ENCODE results near the gene UPK1A. TPM values are rescaled to one million over a fixed set of nuclear protein-coding genes. Genes with fewer than 3 reads are reported as not detected.

UPK1A gene
- total RNA-seq, 2 experiments from 2014 or later: not detected

GRCh38 chr19:35720163-35720524 is 53.8 kb downstream of the UPK1A start:
- no peaks in the 10 kb centered on the region for H3K9me3 ChIP-seq (ENCODE audit: low read length)
- ChIA-PET CTCF (ENCODE audit: unreplicated experiment) (no interaction called here), POLR2A (interaction anchor here (0.6 kb wide), 1 partner anchor 273 kb away, joined by 3 read pairs; no protein-coding TSS in a partner anchor)
- peaks cover 6% of the 10 kb centered on the region for H4K20me1 ChIP-seq (ENCODE audit: insufficient read depth, low read length)
- intact Hi-C loops (cut with micrococcal nuclease; ENCODE audit: unreplicated experiment): no loop called here
- H3K4me3 ChIP-seq (ENCODE audit: low read depth, low read length, poor library complexity, severe bottlenecking): no peak overlapping the region
- H3K27ac ChIP-seq (ENCODE audit: low read depth, low read length, poor library complexity, severe bottlenecking): no peak overlapping the region
- no peak overlapping the region for H2AFZ ChIP-seq (ENCODE audit: low read length)
- peaks cover 22% of the 10 kb centered on the region for H3K4me1 ChIP-seq (ENCODE audit: insufficient read depth, low read length, poor library complexity, severe bottlenecking)
- no peak for DNase-seq (ENCODE audit: low spot score)
- H3K79me2 ChIP-seq (ENCODE audit: insufficient read depth, low read depth, low read length): peaks cover 18% of the 10 kb centered on the region
- TF ChIP-seq EZH2phosphoT487 (IDR thresholded peaks at IDR 0.05; ENCODE audit: borderline replicate concordance, low read depth, low read length) (no peak), CTCF (conservative IDR thresholded peaks at IDR 0.05; ENCODE audit: low read length) (no peak)
- BruUV-seq (replicated peaks): no TSS peak
- peaks cover 55% of the 10 kb centered on the region for H3K36me3 ChIP-seq (ENCODE audit: insufficient read depth, low read length)
- H3K9me2 ChIP-seq (ENCODE audit: insufficient read depth, low read length): no peaks in the 10 kb centered on the region
- H3K4me2 ChIP-seq (ENCODE audit: low read length): no peak overlapping the region

- DNase-seq (ENCODE audit: low spot score): no peak
- intact Hi-C loops (cut with micrococcal nuclease; ENCODE audit: unreplicated experiment): no loop called here
- H3K36me3 ChIP-seq (ENCODE audit: insufficient read depth, low read length): peaks cover 60% of the 10 kb centered on the region
- ChIA-PET CTCF (ENCODE audit: unreplicated experiment) (no interaction called here), POLR2A (no interaction called here)
- H3K4me3 ChIP-seq (ENCODE audit: low read depth, low read length, poor library complexity, severe bottlenecking): no peak overlapping the region
- H3K9me2 ChIP-seq (ENCODE audit: insufficient read depth, low read length): no peaks in the 10 kb centered on the region
- H3K27ac ChIP-seq (ENCODE audit: low read depth, low read length, poor library complexity, severe bottlenecking): no peak overlapping the region
- no peaks in the 10 kb centered on the region for H3K9me3 ChIP-seq (ENCODE audit: low read length)
- H3K79me2 ChIP-seq (ENCODE audit: insufficient read depth, low read depth, low read length): peaks cover 18% of the 10 kb centered on the region
- H3K4me1 ChIP-seq (ENCODE audit: insufficient read depth, low read length, poor library complexity, severe bottlenecking): peaks cover 17% of the 10 kb centered on the region
- no peak overlapping the region for H2AFZ ChIP-seq (ENCODE audit: low read length)
- H4K20me1 ChIP-seq (ENCODE audit: insufficient read depth, low read length): peaks cover 6% of the 10 kb centered on the region
- TF ChIP-seq CTCF (conservative IDR thresholded peaks at IDR 0.05; ENCODE audit: low read length) (no peak), EZH2phosphoT487 (IDR thresholded peaks at IDR 0.05; ENCODE audit: borderline replicate concordance, low read depth, low read length) (no peak)
- no peak overlapping the region for H3K4me2 ChIP-seq (ENCODE audit: low read length)
- no TSS peak for BruUV-seq (replicated peaks)
Observed at GRCh38 chr19:35720648-35721047, 54.3 kb downstream of the UPK1A start.

- CTCF ChIA-PET (ENCODE audit: unreplicated experiment): no interaction called here
- H3K27ac ChIP-seq (ENCODE audit: low read depth, low read length, poor library complexity, severe bottlenecking): no peak overlapping the region
- H3K79me2 ChIP-seq (ENCODE audit: insufficient read depth, low read depth, low read length): peaks cover 18% of the 10 kb centered on the region
- no peak overlapping the region for H3K4me2 ChIP-seq (ENCODE audit: low read length)
- BruUV-seq (replicated peaks): no TSS peak
- H3K9me2 ChIP-seq (ENCODE audit: insufficient read depth, low read length): no peaks in the 10 kb centered on the region
- no peaks in the 10 kb centered on the region for H3K9me3 ChIP-seq (ENCODE audit: low read length)
- no peak for TF ChIP-seq EZH2phosphoT487 (IDR thresholded peaks at IDR 0.05; ENCODE audit: borderline replicate concordance, low read depth, low read length)
- no peak for TF ChIP-seq CTCF (conservative IDR thresholded peaks at IDR 0.05; ENCODE audit: low read length)
- H3K4me3 ChIP-seq (ENCODE audit: low read depth, low read length, poor library complexity, severe bottlenecking): no peak overlapping the region
- no peak for DNase-seq (ENCODE audit: low spot score)
- peaks cover 9% of the 10 kb centered on the region for H3K4me1 ChIP-seq (ENCODE audit: insufficient read depth, low read length, poor library complexity, severe bottlenecking)
- POLR2A ChIA-PET: no interaction called here
- peaks cover 67% of the 10 kb centered on the region for H3K36me3 ChIP-seq (ENCODE audit: insufficient read depth, low read length)
- peaks cover 6% of the 10 kb centered on the region for H4K20me1 ChIP-seq (ENCODE audit: insufficient read depth, low read length)
- intact Hi-C loops (cut with micrococcal nuclease; ENCODE audit: unreplicated experiment): no loop called here
- H2AFZ ChIP-seq (ENCODE audit: low read length): no peak overlapping the region
Observed at GRCh38 chr19:35721374-35721773, 55.1 kb downstream of the UPK1A start.
